Effector memory CD8-positive, alpha-beta T cell (primary cell): ENCODE data around the gene MEGF6.

Source experiments
- ATAC-seq: fragments of 150-1000 bp; cut with Tn5 transposase; replicated peaks from 2 replicates; pipeline ENCODE4 v1.10.0; 2021; ENCODE audit warnings: mild to moderate bottlenecking, moderate library complexity
- DNase-seq, 3 experiments: peaks; one replicate each; pipeline ENCODE4 v3.0.0; 2021
- H3K27ac Mint-ChIP-seq, 2 donors: one replicate each; pipeline ENCODE4 v1.8.0; 2022; ENCODE audit warnings: mild to moderate bottlenecking in 2 of 2, mixed read lengths in 2 of 2, moderate library complexity in 2 of 2
- H3K27me3 Mint-ChIP-seq, 2 donors: one replicate each; pipeline ENCODE4 v1.8.0; 2022; ENCODE audit warnings: mixed read lengths in 2 of 2
- H3K36me3 Mint-ChIP-seq: one replicate; pipeline ENCODE4 v1.8.0; 2022; ENCODE audit warnings: mild to moderate bottlenecking, moderate library complexity, mixed read lengths; ENCODE audit not compliant: insufficient read depth
- H3K4me1 Mint-ChIP-seq, 2 donors: one replicate each; pipeline ENCODE4 v1.8.0; 2022; ENCODE audit warnings: low read depth in 2 of 2, mixed read lengths in 2 of 2
- H3K4me3 Mint-ChIP-seq, 2 donors: one replicate each; pipeline ENCODE4 v1.8.0; 2022; ENCODE audit warnings: mild to moderate bottlenecking in 2 of 2, mixed read lengths in 2 of 2, moderate library complexity in 2 of 2
- H3K9me3 Mint-ChIP-seq, 2 donors: one replicate each; pipeline ENCODE4 v1.8.0; 2022; ENCODE audit warnings: mixed read lengths in 2 of 2

MEGF6 gene

GRCh38 chr1:3515774-3516480 lies 95.4 kb downstream of the MEGF6 start:
- Mint-ChIP-seq H3K27ac (no peak overlapping the region), H3K27me3 (no peaks in the 10 kb centered on the region), H3K4me1 (peaks cover 1% of the 10 kb centered on the region in 2 donors), H3K36me3 (peaks cover 3% of the 10 kb centered on the region), H3K9me3 (no peaks in the 10 kb centered on the region), H3K4me3 (no peak overlapping the region)
- DNase-seq (no peak), ATAC-seq (no peak)

- Mint-ChIP-seq H3K27me3 (no peaks in the 10 kb centered on the region), H3K9me3 (no peaks in the 10 kb centered on the region), H3K36me3 (peaks cover 3% of the 10 kb centered on the region), H3K4me1 (peaks cover 3% of the 10 kb centered on the region in 2 donors), H3K4me3 (no peak overlapping the region), H3K27ac (no peak overlapping the region)
- DNase-seq (no peak), ATAC-seq (no peak)
These were observed 96.0 kb downstream of the MEGF6 start for GRCh38 chr1:3515272-3515671.

GRCh38 chr1:3514404-3514803 lies 96.9 kb downstream of the MEGF6 start:
- Mint-ChIP-seq H3K36me3 (peaks cover 3% of the 10 kb centered on the region), H3K4me1 (peaks cover 3% of the 10 kb centered on the region in 2 donors), H3K4me3 (no peak overlapping the region), H3K27me3 (no peaks in the 10 kb centered on the region), H3K27ac (no peak overlapping the region), H3K9me3 (no peaks in the 10 kb centered on the region)
- DNase-seq, result no peak
- ATAC-seq, result no peak

GRCh38 chr1:3511856-3512255 lies 99.5 kb downstream of the MEGF6 start:
- Mint-ChIP-seq H3K4me3 (no peak overlapping the region), H3K36me3 (peaks cover 6% of the 10 kb centered on the region), H3K27me3 (no peaks in the 10 kb centered on the region), H3K27ac (no peak overlapping the region), H3K9me3 (no peaks in the 10 kb centered on the region), H3K4me1 (peaks cover 3% of the 10 kb centered on the region in 2 donors)
- DNase-seq (no peak), ATAC-seq (no peak)

GRCh38 chr1:3511306-3511705 lies 100.0 kb downstream of the MEGF6 start:
- ATAC-seq (no peak), DNase-seq (no peak)
- Mint-ChIP-seq H3K27ac (peak overlapping the region in 1 of 2 donors; percentile 19), H3K4me1 (peaks cover 3% of the 10 kb centered on the region in 2 donors), H3K27me3 (no peaks in the 10 kb centered on the region), H3K4me3 (no peak overlapping the region), H3K9me3 (no peaks in the 10 kb centered on the region), H3K36me3 (peaks cover 6% of the 10 kb centered on the region)

GRCh38 chr1:3510956-3511250 lies 100.4 kb downstream of the MEGF6 start:
- peaks cover 3% of the 10 kb centered on the region in 2 donors for H3K4me1 Mint-ChIP-seq

GRCh38 chr1:3510136-3510955 lies 101.0 kb downstream of the MEGF6 start:
- Mint-ChIP-seq H3K9me3 (no peaks in the 10 kb centered on the region), H3K27me3 (no peaks in the 10 kb centered on the region), H3K4me1 (peaks cover 3% of the 10 kb centered on the region in 2 donors), H3K27ac (peak overlapping the region in 1 of 2 donors; percentile 19), H3K4me3 (no peak overlapping the region), H3K36me3 (peaks cover 6% of the 10 kb centered on the region)
- ATAC-seq (no peak), DNase-seq (no peak)

More at GRCh38 chr1:3510956-3511250, 100.4 kb downstream of the MEGF6 start:
- no peak for DNase-seq
- Mint-ChIP-seq H3K4me3 (no peak overlapping the region), H3K9me3 (no peaks in the 10 kb centered on the region), H3K36me3 (peaks cover 6% of the 10 kb centered on the region), H3K27me3 (no peaks in the 10 kb centered on the region), H3K27ac (peak overlapping the region in 1 of 2 donors; percentile 19)
- no peak for ATAC-seq

GRCh38 chr1:3509721-3510120 lies 101.6 kb downstream of the MEGF6 start:
- Mint-ChIP-seq H3K27me3 (no peaks in the 10 kb centered on the region), H3K9me3 (no peaks in the 10 kb centered on the region), H3K27ac (no peak overlapping the region), H3K4me3 (no peak overlapping the region), H3K36me3 (peaks cover 6% of the 10 kb centered on the region), H3K4me1 (peaks cover 3% of the 10 kb centered on the region in 2 donors)
- no peak for ATAC-seq
- no peak for DNase-seq

GRCh38 chr1:3508757-3509415 lies 102.4 kb downstream of the MEGF6 start:
- Mint-ChIP-seq H3K27me3 (no peaks in the 10 kb centered on the region), H3K9me3 (no peaks in the 10 kb centered on the region), H3K4me1 (peaks cover 3% of the 10 kb centered on the region in 2 donors), H3K27ac (no peak overlapping the region), H3K4me3 (no peak overlapping the region), H3K36me3 (peaks cover 6% of the 10 kb centered on the region)
- DNase-seq (no peak), ATAC-seq (no peak)

GRCh38 chr1:3507636-3508275 lies 103.6 kb downstream of the MEGF6 start:
- no peaks in the 10 kb centered on the region for H3K27me3 Mint-ChIP-seq
- no peak overlapping the region for H3K27ac Mint-ChIP-seq
- ATAC-seq (no peak), DNase-seq (no peak)
- H3K4me3 Mint-ChIP-seq, result no peak overlapping the region
- peaks cover 3% of the 10 kb centered on the region for H3K36me3 Mint-ChIP-seq
- no peaks in the 10 kb centered on the region for H3K9me3 Mint-ChIP-seq
- peaks cover 3% of the 10 kb centered on the region in 2 donors for H3K4me1 Mint-ChIP-seq

GRCh38 chr1:3506943-3507342 lies 104.4 kb downstream of the MEGF6 start:
- Mint-ChIP-seq H3K27me3 (no peaks in the 10 kb centered on the region), H3K4me1 (peaks cover 3% of the 10 kb centered on the region in 2 donors), H3K4me3 (no peak overlapping the region), H3K27ac (no peak overlapping the region), H3K9me3 (no peaks in the 10 kb centered on the region), H3K36me3 (peaks cover 3% of the 10 kb centered on the region)
- ATAC-seq (no peak), DNase-seq (no peak)

- DNase-seq (no peak), ATAC-seq (no peak)
- no peaks in the 10 kb centered on the region for H3K9me3 Mint-ChIP-seq
- peaks cover 3% of the 10 kb centered on the region for H3K36me3 Mint-ChIP-seq
- H3K4me1 Mint-ChIP-seq, result peaks cover 3% of the 10 kb centered on the region in 2 donors
- no peaks in the 10 kb centered on the region for H3K27me3 Mint-ChIP-seq
- H3K4me3 Mint-ChIP-seq, result no peak overlapping the region
- H3K27ac Mint-ChIP-seq, result no peak overlapping the region
These were observed 105.3 kb downstream of the MEGF6 start for GRCh38 chr1:3506041-3506440.

- Mint-ChIP-seq H3K4me3 (no peak overlapping the region), H3K36me3 (peaks cover 3% of the 10 kb centered on the region), H3K4me1 (no peaks in the 10 kb centered on the region), H3K9me3 (no peaks in the 10 kb centered on the region), H3K27ac (no peak overlapping the region), H3K27me3 (no peaks in the 10 kb centered on the region)
- ATAC-seq (no peak), DNase-seq (no peak)
These were observed 106.1 kb downstream of the MEGF6 start for GRCh38 chr1:3505161-3505560.
